A204.1 (cell line): ENCODE measurements around the gene RBM28.
A peak's percentile ranks its signal among the peaks of the same experiment; 100 is the strongest.
"Not testable (repeated sequence)": the region's sequence is repeated elsewhere in the genome, so short reads cannot be mapped to it uniquely, and the experiment has no call there.

Experiments
- FAIRE-seq: peaks from 2 replicates; lab custom pipeline; 2012; peaks lifted over from hg19 to GRCh38; lab: Jason Lieb, UNC

The RBM28 gene

GRCh38 chr7:128349466-128349825, 5.7 kb upstream of the RBM28 start:
- no peak for FAIRE-seq

GRCh38 chr7:128347647-128348097, 4.0 kb upstream of the RBM28 start:
- FAIRE-seq, result no peak

GRCh38 chr7:128344431-128344774, 695 bp upstream of the RBM28 start:
- no peak for FAIRE-seq

GRCh38 chr7:128341733-128342132, 2.0 kb downstream of the RBM28 start:
- no peak for FAIRE-seq

GRCh38 chr7:128335730-128336129, 8.0 kb downstream of the RBM28 start:
- FAIRE-seq, result no peak

- no peak for FAIRE-seq
Measured at GRCh38 chr7:128324368-128324680, 19.4 kb downstream of the RBM28 start.

GRCh38 chr7:128323459-128324367, 20.0 kb downstream of the RBM28 start:
- FAIRE-seq, result no peak

GRCh38 chr7:128323040-128323439, 20.7 kb downstream of the RBM28 start:
- FAIRE-seq, result no peak

- FAIRE-seq, result peak; percentile 81
Measured at GRCh38 chr7:128322040-128322643, 21.6 kb downstream of the RBM28 start.

- no peak for FAIRE-seq
Measured at GRCh38 chr7:128321044-128321422, 22.7 kb downstream of the RBM28 start.

- FAIRE-seq, result no peak
Measured at GRCh38 chr7:128318691-128319090, 25.0 kb downstream of the RBM28 start.

GRCh38 chr7:128311013-128311412, 32.7 kb downstream of the RBM28 start:
- no peak for FAIRE-seq

- FAIRE-seq, result no peak
Measured at GRCh38 chr7:128310499-128310898, 33.2 kb downstream of the RBM28 start.

- FAIRE-seq, result no peak
Measured at GRCh38 chr7:128309976-128310375, 33.7 kb downstream of the RBM28 start.

- FAIRE-seq, result no peak
Measured at GRCh38 chr7:128309124-128309523, 34.6 kb downstream of the RBM28 start.

- FAIRE-seq, result no peak
Measured at GRCh38 chr7:128307061-128307460, 36.6 kb downstream of the RBM28 start.

GRCh38 chr7:128304212-128304611, 39.5 kb downstream of the RBM28 start:
- no peak for FAIRE-seq

GRCh38 chr7:128303643-128304042, 40.1 kb downstream of the RBM28 start:
- no peak for FAIRE-seq

GRCh38 chr7:128303133-128303532, 40.6 kb downstream of the RBM28 start:
- no peak for FAIRE-seq

GRCh38 chr7:128302139-128302538, 41.6 kb downstream of the RBM28 start:
- no peak for FAIRE-seq

- no peak for FAIRE-seq
Measured at GRCh38 chr7:128299109-128299607, 44.5 kb downstream of the RBM28 start.

- FAIRE-seq, result not testable (repeated sequence)
Measured at GRCh38 chr7:128298004-128298403, 45.7 kb downstream of the RBM28 start.

- no peak for FAIRE-seq
Measured at GRCh38 chr7:128287556-128287955, 56.2 kb downstream of the RBM28 start.

- FAIRE-seq, result no peak
Measured at GRCh38 chr7:128284102-128284501, 59.6 kb downstream of the RBM28 start.
